Measurements from ENCODE around the gene MRAP2. TPM values are rescaled to one million over a fixed set of nuclear protein-coding genes. Genes with fewer than 3 reads are reported as not detected.
A peak's percentile ranks its signal among the peaks of the same experiment; 100 is the strongest.
"Not testable (repeated sequence)": the region's sequence is repeated elsewhere in the genome, so short reads cannot be mapped to it uniquely, and the experiment has no call there.

MRAP2 gene
- total RNA-seq, 2 donors from 2014 or later = 7.3 to 14.6 TPM

GRCh38 chr6:84089081-84089480 lies 55.5 kb downstream of the MRAP2 start:
- no peaks in the 10 kb centered on the region for H3K4me1 ChIP-seq
- H3K27ac ChIP-seq = no peak overlapping the region
- no peaks in the 10 kb centered on the region for H3K9me3 ChIP-seq
- no peaks in the 10 kb centered on the region for H3K27me3 ChIP-seq
- H3K4me3 ChIP-seq = no peak overlapping the region
- DNase-seq = no peak
- H3K36me3 ChIP-seq = no peaks in the 10 kb centered on the region
- intact Hi-C loops (cut with DNase I) = no loop called here
- H3K9ac ChIP-seq (ENCODE audit: low read depth in 2 of 2, low read length in 2 of 2) = no peak overlapping the region
- TF ChIP-seq CTCF (IDR thresholded peaks at IDR 0.05) = no peak

- intact Hi-C loops (cut with DNase I) = no loop called here
These were observed 56.0 kb downstream of the MRAP2 start for GRCh38 chr6:84089552-84089951.

GRCh38 chr6:84093441-84094435 lies 60.2 kb downstream of the MRAP2 start:
- Histone ChIP-seq H3K4me3 (no peak overlapping the region), H3K27me3 (no peaks in the 10 kb centered on the region), H3K27ac (peak overlapping the region; percentile 25), H3K9ac (ENCODE audit: low read depth in 2 of 2, low read length in 2 of 2) (no peak overlapping the region), H3K9me3 (no peaks in the 10 kb centered on the region), H3K36me3 (no peaks in the 10 kb centered on the region), H3K4me1 (no peaks in the 10 kb centered on the region)
- intact Hi-C loops (cut with DNase I) = no loop called here
- TF ChIP-seq CTCF (IDR thresholded peaks at IDR 0.05) = no peak
- no peak for DNase-seq

More at GRCh38 chr6:84089552-84089951, 56.0 kb downstream of the MRAP2 start:
- H3K4me1 ChIP-seq = no peaks in the 10 kb centered on the region
- no peaks in the 10 kb centered on the region for H3K9me3 ChIP-seq
- no peak overlapping the region for H3K27ac ChIP-seq
- no peak for TF ChIP-seq CTCF (IDR thresholded peaks at IDR 0.05)
- no peak overlapping the region for H3K4me3 ChIP-seq
- DNase-seq = no peak
- H3K36me3 ChIP-seq = no peaks in the 10 kb centered on the region
- no peak overlapping the region for H3K9ac ChIP-seq (ENCODE audit: low read depth in 2 of 2, low read length in 2 of 2)
- no peaks in the 10 kb centered on the region for H3K27me3 ChIP-seq

GRCh38 chr6:84095156-84095555 lies 61.6 kb downstream of the MRAP2 start:
- no peaks in the 10 kb centered on the region for H3K4me1 ChIP-seq
- no peak overlapping the region for H3K27ac ChIP-seq
- H3K4me3 ChIP-seq = no peak overlapping the region
- DNase-seq = no peak
- H3K36me3 ChIP-seq = no peaks in the 10 kb centered on the region
- no peaks in the 10 kb centered on the region for H3K27me3 ChIP-seq
- intact Hi-C loops (cut with DNase I) = no loop called here
- H3K9me3 ChIP-seq = no peaks in the 10 kb centered on the region
- no peak for TF ChIP-seq CTCF (IDR thresholded peaks at IDR 0.05)
- H3K9ac ChIP-seq (ENCODE audit: low read depth in 2 of 2, low read length in 2 of 2) = no peak overlapping the region

GRCh38 chr6:84103029-84103428 lies 69.5 kb downstream of the MRAP2 start:
- Histone ChIP-seq H3K27me3 (no peaks in the 10 kb centered on the region), H3K36me3 (no peaks in the 10 kb centered on the region), H3K9me3 (no peaks in the 10 kb centered on the region), H3K4me1 (no peaks in the 10 kb centered on the region), H3K4me3 (no peak overlapping the region), H3K9ac (ENCODE audit: low read depth in 2 of 2, low read length in 2 of 2) (no peak overlapping the region), H3K27ac (no peak overlapping the region)
- no peak for DNase-seq
- no peak for TF ChIP-seq CTCF (IDR thresholded peaks at IDR 0.05)
- intact Hi-C loops (cut with DNase I) = no loop called here

- H3K9me3 ChIP-seq; H3K4me1 ChIP-seq; DNase-seq; H3K27me3 ChIP-seq; H3K36me3 ChIP-seq; intact Hi-C loops (cut with DNase I); H3K4me3 ChIP-seq; H3K27ac ChIP-seq; H3K9ac ChIP-seq (ENCODE audit: low read depth in 2 of 2, low read length in 2 of 2): not testable (repeated sequence)
These were observed 71.8 kb downstream of the MRAP2 start for GRCh38 chr6:84105215-84105924.
